ENCODE results near the gene ABCD1. TPM values are rescaled to one million over a fixed set of nuclear protein-coding genes. Genes with fewer than 3 reads are reported as not detected.
A peak's percentile ranks its signal among the peaks of the same experiment; 100 is the strongest.
"Not testable (repeated sequence)": the region's sequence is repeated elsewhere in the genome, so short reads cannot be mapped to it uniquely, and the experiment has no call there.

The ABCD1 gene
- polyA plus RNA-seq, 1 donor from 2014 or later = 3.6 TPM

- H3K9me3 Mint-ChIP-seq = no peaks in the 10 kb centered on the region
- peak overlapping the region in 1 of 4 donors; percentile 17 for H3K4me3 Mint-ChIP-seq
- H3K27ac Mint-ChIP-seq = no peak overlapping the region
- no peaks in the 10 kb centered on the region for H3K36me3 Mint-ChIP-seq
- peaks cover 3 to 15% (median 14%) of the 10 kb centered on the region in 3 donors for H3K4me1 Mint-ChIP-seq
- H3K27me3 Mint-ChIP-seq = peaks cover 4% of the 10 kb centered on the region
Observed at GRCh38 chrX:153744210-153745066, 19.8 kb downstream of the ABCD1 start.

DNA sequence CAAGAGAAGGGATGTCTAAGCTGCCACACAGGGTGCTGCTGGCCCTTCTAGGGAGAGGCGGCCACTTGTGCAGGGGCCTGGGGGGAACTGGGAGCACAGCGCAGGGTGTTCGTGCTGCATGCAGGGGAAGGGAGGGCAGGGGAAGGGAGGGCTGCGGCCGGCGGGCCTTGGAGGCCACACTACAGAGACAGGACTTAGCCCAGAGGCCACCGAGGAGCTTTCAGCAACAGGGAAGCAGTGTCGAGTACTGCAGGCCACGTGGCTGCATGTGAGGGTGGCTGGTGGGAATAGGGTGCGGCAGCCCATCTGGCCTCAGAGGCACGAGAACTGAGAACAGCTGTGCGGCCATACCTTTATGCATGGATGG lies 20.4 kb downstream of the ABCD1 start:
- H3K27ac Mint-ChIP-seq, H3K36me3 Mint-ChIP-seq, H3K27me3 Mint-ChIP-seq, H3K9me3 Mint-ChIP-seq: not testable (repeated sequence)
- Mint-ChIP-seq H3K4me3 (peak overlapping the region in 3 of 4 donors; percentile 17 to 76 (median 39)), H3K4me1 (peaks cover 3 to 19% (median 18%) of the 10 kb centered on the region in 3 donors)

GRCh38 chrX:153746359-153746758 lies 21.7 kb downstream of the ABCD1 start:
- no peak overlapping the region for H3K4me3 Mint-ChIP-seq
- H3K36me3 Mint-ChIP-seq = no peaks in the 10 kb centered on the region
- peaks cover 0 to 2% (median 0%) of the 10 kb centered on the region in 3 donors for H3K9me3 Mint-ChIP-seq
- H3K4me1 Mint-ChIP-seq = peaks cover 3 to 22% (median 17%) of the 10 kb centered on the region in 3 donors
- peaks cover 8% of the 10 kb centered on the region for H3K27me3 Mint-ChIP-seq
- peak overlapping the region in 1 of 3 donors; percentile 15 for H3K27ac Mint-ChIP-seq

DNA sequence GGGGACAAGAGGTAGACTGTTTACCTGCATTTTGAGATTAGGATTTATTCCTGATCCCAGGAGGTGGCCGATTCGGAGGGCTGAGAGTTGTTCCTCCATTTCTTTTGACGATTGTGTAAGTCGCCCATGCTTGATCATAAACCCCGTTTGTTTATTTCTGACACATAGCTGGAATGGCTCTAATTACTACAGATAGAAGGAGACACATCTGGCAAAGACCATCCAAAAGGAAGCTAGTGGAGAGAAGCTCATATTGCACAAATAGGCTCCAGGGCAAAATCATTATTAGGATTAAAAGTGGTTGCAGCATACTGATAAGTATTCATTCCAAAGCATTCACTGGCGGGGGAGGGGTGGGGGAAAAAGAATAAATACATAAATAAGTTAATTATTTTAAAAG lies 22.3 kb downstream of the ABCD1 start:
- H3K9me3 Mint-ChIP-seq, H3K27me3 Mint-ChIP-seq, H3K36me3 Mint-ChIP-seq, H3K27ac Mint-ChIP-seq, H3K4me3 Mint-ChIP-seq: not testable (repeated sequence)
- peaks cover 3 to 21% (median 17%) of the 10 kb centered on the region in 3 donors for H3K4me1 Mint-ChIP-seq

DNA sequence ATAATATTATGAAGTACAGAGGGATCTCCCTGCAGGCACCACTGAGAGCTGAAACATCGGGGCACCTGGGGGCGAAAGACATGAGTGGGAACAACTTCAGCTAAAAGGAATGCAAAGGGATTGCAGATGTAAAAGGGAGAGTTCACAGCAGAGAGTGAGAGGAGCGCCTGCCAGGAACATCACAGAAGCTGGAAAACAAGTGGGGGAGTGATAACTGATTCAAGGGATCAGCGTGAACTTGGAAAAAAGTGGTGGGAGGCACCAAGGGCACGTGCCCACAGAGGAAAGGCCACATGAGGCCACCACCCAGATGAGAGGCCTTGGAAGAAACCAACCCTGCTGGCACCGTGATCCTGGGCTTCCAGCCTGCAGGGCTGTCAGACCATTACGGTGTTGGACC lies 24.4 kb downstream of the ABCD1 start:
- H3K4me3 Mint-ChIP-seq, H3K9me3 Mint-ChIP-seq, H3K27ac Mint-ChIP-seq, H3K36me3 Mint-ChIP-seq, H3K27me3 Mint-ChIP-seq: not testable (repeated sequence)
- peaks cover 3 to 17% (median 16%) of the 10 kb centered on the region in 3 donors for H3K4me1 Mint-ChIP-seq

DNA sequence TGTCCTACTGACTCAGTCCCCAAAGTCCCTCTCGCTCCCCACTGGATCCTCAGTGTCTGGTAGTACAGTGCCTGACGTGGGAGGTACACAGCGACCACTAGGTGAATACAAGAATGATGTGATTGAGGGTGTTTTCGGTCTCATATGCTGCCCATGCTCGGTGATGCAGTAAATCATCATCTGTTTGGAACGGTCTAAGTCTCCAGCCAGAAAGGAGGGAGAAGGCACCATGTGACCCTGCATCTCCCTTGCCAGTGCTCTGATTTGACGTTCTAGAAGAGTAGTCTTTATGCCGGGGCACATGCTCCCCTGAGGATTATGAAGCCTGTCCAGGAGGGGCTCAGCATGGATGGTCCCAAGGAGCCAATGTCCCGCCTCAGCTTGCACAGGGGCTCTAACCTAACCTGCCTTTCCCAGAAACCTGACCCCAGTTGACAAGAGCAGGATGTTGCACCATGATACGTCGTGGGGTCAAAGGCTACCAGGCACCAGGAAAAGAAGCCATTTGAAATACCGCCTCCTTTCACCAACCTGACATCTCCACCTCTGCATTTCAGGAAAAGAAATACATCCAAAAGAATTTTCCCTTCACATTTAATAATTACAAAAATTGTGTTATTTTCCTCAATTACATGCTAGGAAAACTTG lies 25.6 kb downstream of the ABCD1 start:
- H3K36me3 Mint-ChIP-seq = no peaks in the 10 kb centered on the region
- peaks cover 2 to 12% (median 11%) of the 10 kb centered on the region in 3 donors for H3K4me1 Mint-ChIP-seq
- no peak overlapping the region for H3K4me3 Mint-ChIP-seq
- H3K27me3 Mint-ChIP-seq = peaks cover 6% of the 10 kb centered on the region
- peak overlapping the region in 1 of 3 donors; percentile 13 for H3K27ac Mint-ChIP-seq
- peaks cover 0 to 2% (median 0%) of the 10 kb centered on the region in 3 donors for H3K9me3 Mint-ChIP-seq

DNA sequence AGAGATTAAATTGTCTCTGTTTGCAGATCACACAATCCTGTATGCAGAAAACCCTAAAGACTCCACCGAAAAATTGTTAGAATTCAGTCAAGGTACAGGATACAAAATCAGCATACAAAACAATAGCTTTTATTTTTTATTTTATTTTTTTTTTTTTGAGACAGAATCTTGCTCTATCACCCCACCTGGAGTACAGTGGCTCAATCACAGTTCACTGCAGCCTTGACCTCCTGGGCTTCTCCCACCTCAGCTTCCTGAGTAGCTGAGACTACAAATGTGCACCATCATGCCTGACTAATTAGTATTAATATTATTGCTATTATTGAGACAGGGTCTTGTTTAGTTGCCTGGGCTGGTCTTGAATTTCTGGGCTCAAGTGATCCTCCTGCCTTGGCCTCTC lies 30.5 kb downstream of the ABCD1 start:
- Mint-ChIP-seq H3K27me3 (peaks cover 5% of the 10 kb centered on the region), H3K4me3 (no peak overlapping the region), H3K9me3 (no peaks in the 10 kb centered on the region), H3K27ac (no peak overlapping the region), H3K4me1 (peaks cover 6 to 9% (median 6%) of the 10 kb centered on the region in 3 donors), H3K36me3 (no peaks in the 10 kb centered on the region)

- no peaks in the 10 kb centered on the region for H3K36me3 Mint-ChIP-seq
- H3K4me3 Mint-ChIP-seq = no peak overlapping the region
- peaks cover 2% of the 10 kb centered on the region for H3K27me3 Mint-ChIP-seq
- no peak overlapping the region for H3K27ac Mint-ChIP-seq
- H3K4me1 Mint-ChIP-seq = peaks cover 5 to 8% (median 6%) of the 10 kb centered on the region in 3 donors
- no peaks in the 10 kb centered on the region for H3K9me3 Mint-ChIP-seq
Observed at GRCh38 chrX:153761863-153762262, 37.2 kb downstream of the ABCD1 start.

GRCh38 chrX:153762626-153763173 lies 38.0 kb downstream of the ABCD1 start:
- H3K36me3 Mint-ChIP-seq = no peaks in the 10 kb centered on the region
- H3K4me1 Mint-ChIP-seq = peaks cover 5 to 7% (median 6%) of the 10 kb centered on the region in 3 donors
- no peaks in the 10 kb centered on the region for H3K9me3 Mint-ChIP-seq
- H3K27ac Mint-ChIP-seq = no peak overlapping the region
- peaks cover 2% of the 10 kb centered on the region for H3K27me3 Mint-ChIP-seq
- no peak overlapping the region for H3K4me3 Mint-ChIP-seq

DNA sequence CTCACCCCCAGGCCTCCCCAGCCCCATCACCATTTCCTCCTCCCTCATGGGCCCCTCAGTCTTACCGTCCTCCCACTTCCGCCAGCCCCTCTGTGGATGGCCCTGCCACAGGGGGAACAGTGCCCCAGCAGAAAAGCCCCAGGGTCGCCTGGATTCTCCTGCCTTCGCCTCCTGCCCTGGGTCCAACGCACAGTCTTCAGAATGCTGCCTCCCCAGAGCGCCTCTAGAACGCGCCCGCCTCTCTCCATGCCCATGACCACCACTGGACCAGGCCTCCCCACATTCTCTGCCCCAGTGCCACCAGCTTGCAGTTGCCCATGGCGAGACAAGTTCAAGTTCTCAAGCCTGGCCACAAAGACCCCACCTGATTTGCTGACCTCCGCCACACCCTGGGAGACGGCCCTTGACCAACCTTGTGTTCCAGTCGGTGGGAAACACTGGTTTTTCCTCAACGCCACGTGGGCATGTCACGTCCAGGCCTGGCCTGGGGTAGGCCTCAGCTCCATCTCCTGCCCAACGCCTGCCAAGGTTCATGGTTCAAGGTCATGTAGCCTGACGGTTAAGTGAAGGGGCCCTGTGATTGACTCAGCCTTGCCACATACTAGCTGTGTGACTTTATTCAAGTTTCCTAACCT lies 38.8 kb downstream of the ABCD1 start:
- H3K4me3 Mint-ChIP-seq = peak overlapping the region in 1 of 4 donors; percentile 41
- H3K4me1 Mint-ChIP-seq = peaks cover 5 to 7% (median 5%) of the 10 kb centered on the region in 3 donors
- no peaks in the 10 kb centered on the region for H3K36me3 Mint-ChIP-seq
- peaks cover 2% of the 10 kb centered on the region for H3K27me3 Mint-ChIP-seq
- H3K9me3 Mint-ChIP-seq = no peaks in the 10 kb centered on the region
- H3K27ac Mint-ChIP-seq = no peak overlapping the region

DNA sequence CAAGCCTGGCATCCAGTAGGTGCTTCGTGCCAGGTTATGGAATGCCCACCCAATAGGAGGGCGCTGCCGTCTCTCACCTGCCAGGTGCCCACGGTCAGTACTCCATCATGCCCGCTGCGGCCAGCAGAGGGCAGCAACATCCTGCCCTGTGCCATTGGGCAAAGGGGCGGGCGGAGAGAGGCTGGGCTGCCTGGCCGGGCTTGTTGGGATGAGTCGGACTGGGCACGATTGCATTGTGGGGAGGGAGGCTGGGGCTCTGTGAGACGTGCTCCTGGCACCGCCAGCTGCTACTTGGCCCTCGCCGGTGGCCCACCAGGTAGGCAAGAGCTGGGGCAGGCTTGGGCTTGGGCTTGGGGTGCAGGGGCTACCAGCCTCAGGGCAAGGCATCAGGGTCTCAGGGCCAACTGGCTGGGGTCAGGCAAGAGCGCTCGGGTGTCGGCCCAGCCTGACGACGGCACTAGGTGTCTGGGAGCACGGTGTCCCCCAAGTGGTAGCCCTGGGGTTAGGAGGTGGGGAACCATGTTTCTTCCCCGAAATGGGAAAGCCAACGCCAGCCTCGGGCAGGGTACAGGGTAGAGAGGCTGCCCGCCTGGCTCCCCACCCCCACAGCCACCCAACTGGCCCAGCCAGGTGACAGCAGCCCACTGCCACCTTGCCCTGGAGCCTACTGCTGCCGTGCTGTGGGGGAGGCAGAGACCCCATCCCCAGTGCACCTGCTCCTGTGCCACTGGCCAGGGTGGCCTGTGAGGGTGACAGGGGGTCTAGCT lies 39.5 kb downstream of the ABCD1 start, which contains the start of gene PLXNB3:
TSS of gene PLXNB3 (plus strand) at position 261 of the 767 bp plus-strand sequence. CDS start 1,287 bp downstream, outside the sequence.
- H3K27ac Mint-ChIP-seq = no peak within 1 kb of the TSS
- no peaks in the 10 kb centered on the region for H3K9me3 Mint-ChIP-seq
- peaks cover 2% of the 10 kb centered on the region for H3K27me3 Mint-ChIP-seq
- H3K4me1 Mint-ChIP-seq = peaks cover 0 to 4% (median 2%) of the 10 kb centered on the region in 3 donors
- H3K4me3 Mint-ChIP-seq = peak within 1 kb of the TSS in 1 of 4 donors; percentile 41
- H3K36me3 Mint-ChIP-seq = no peaks in the 10 kb centered on the region

DNA sequence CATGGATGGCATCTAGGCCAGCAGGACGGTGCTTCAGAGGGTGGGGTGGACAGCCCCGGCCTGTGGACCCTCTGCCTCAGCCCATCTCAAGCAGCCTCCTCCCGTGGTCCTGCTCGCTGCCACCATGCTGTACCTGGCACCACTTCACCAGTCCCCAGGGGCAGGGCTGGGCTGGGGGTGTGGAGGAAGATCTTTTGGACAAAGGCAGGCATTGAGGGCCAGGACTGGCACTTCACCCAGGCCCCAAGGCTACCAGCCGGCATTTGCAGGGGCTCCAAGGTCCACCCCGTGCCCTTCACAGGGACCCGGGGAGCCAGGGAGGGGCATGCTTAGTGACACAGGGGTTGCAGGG lies 40.1 kb downstream of the ABCD1 start:
- Mint-ChIP-seq H3K36me3 (no peaks in the 10 kb centered on the region), H3K27ac (no peak overlapping the region), H3K4me1 (peaks cover 0 to 4% (median 2%) of the 10 kb centered on the region in 3 donors), H3K27me3 (peaks cover 2% of the 10 kb centered on the region), H3K4me3 (no peak overlapping the region), H3K9me3 (no peaks in the 10 kb centered on the region)

DNA sequence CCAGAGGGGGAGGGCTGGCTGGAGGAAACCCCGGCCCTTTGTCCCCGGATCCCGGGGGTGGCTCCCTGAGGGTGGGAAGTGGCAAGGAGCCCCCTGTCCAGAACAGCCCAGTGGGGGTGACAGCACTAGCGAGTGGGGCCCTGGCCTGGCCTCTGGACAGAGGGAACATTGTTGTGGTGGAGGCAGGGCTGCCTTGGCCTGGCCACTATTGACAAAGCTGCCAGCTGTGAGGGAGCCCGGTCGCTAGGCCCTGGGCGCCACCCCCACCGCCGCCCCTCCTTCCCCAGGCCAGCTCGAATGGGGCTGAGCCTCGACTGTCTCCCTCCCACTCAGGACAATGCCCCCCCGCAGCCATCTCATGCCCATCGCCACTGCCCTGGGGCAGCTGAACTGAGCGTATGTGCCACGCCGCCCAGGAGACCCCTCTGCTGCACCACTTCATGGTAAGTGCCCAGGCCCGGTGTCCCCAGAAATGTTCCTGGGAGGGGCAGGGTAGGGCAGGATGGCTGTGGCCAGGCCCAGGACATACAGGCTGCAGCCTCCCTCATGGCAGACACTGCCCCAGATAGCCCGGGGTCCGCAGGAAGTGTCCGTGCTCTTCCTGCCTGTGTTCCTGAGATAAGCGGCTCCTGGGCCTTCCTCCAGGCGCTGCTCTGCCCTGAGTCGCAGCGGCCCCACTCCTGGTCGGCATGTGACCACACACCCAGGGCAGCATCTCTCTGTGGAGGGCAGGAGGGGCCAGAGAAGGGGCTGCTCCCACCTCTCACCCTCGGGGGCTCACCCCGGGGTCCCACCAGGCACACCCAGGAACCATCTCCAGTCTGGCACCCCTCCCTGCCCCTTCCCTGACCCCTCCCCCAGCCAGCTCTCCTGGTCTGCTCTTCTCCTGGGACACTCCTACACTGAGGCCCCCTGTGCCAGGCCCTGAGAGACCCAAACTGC lies 40.8 kb downstream of the ABCD1 start:
- no peaks in the 10 kb centered on the region for H3K36me3 Mint-ChIP-seq
- H3K4me1 Mint-ChIP-seq = peaks cover 0 to 4% (median 2%) of the 10 kb centered on the region in 3 donors
- H3K9me3 Mint-ChIP-seq = no peaks in the 10 kb centered on the region
- H3K27me3 Mint-ChIP-seq = peaks cover 3% of the 10 kb centered on the region
- H3K4me3 Mint-ChIP-seq = no peak overlapping the region
- no peak overlapping the region for H3K27ac Mint-ChIP-seq
